HG03565 (cell line): ENCODE data around the gene TNC.

ENCODE experiments used
- ATAC-seq: cut with Tn5 transposase; IDR thresholded peaks from one replicate; pipeline ENCODE4 v1.9.1; 2021; ENCODE audit warnings: mild to moderate bottlenecking, moderate library complexity; ENCODE audit not compliant: unreplicated experiment

TNC gene

GRCh38 chr9:115015018-115015635, 102.8 kb downstream of the TNC start:
- ATAC-seq, result no peak

GRCh38 chr9:115014438-115014837, 103.5 kb downstream of the TNC start:
- ATAC-seq, result no peak

- ATAC-seq, result no peak
Measured at GRCh38 chr9:115013998-115014397, 104.0 kb downstream of the TNC start.

DNA sequence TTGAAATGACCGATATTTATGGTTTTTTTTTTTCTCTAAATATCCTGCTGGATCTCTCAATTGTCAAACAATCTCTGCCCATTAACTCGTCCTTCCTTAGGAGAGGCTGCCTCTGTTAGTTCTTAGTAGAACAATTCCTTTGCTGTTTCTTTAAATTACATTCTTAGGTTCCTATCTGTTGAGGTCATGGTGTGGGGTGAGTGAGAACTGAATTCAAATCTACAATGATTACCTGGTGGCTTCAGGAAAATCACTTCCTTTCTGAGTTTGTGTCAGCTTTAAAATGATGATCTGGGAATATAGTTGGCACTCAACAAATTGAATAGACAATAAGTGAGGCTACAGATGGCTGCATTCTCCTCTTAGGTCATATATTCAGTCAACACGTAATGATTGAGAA, 105.5 kb downstream of the TNC start:
- ATAC-seq, result no peak

DNA sequence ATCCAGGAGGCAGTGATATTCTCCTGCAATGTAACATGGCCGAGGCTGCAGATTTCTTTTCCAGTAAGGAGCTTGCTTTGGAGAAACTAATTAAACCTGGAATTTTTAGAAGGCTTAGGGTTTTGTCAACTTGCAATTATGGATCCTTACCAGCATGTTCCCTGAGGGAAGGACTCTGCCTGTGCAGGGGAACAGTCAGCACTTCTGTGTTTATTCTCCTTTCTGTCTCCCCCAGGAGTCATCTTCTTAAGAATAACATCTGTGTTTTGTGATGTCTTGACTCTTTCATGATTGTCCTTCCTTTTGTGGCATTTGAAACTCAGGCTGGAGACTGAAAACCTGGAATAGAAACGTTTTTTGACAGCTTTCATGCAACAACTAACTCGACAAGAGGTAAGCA, 107.1 kb downstream of the TNC start:
- no peak for ATAC-seq

- ATAC-seq, result no peak
Measured at GRCh38 chr9:115008536-115009270, 109.3 kb downstream of the TNC start.

DNA sequence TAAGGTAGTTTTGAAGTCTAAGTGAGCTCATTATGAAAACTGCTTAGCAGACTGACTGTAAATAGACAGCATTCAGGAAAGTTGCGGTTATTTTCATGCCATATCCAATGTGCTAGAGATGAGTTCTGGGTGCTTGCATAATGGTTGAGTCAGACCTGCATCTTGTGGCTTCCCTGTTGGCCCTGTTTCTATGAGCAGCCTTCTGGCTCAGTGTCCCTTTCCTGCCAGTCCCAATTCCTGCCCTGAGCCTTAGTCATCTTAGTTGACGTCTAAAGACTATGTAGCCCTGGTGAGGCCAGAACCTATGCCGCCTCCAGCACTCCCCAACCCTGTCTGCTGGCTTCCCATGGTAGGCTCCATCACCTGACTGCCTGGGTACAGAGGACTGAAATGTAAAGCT, 111.3 kb downstream of the TNC start:
- ATAC-seq, result no peak

- ATAC-seq, result no peak
Measured at GRCh38 chr9:115005322-115005721, 112.6 kb downstream of the TNC start.

- ATAC-seq, result no peak
Measured at GRCh38 chr9:115004545-115004944, 113.4 kb downstream of the TNC start.

GRCh38 chr9:115002371-115003120, 115.4 kb downstream of the TNC start:
- no peak for ATAC-seq

GRCh38 chr9:115000217-115000639, 117.7 kb downstream of the TNC start:
- no peak for ATAC-seq

- no peak for ATAC-seq
Measured at GRCh38 chr9:114998326-114998725, 119.6 kb downstream of the TNC start.

DNA sequence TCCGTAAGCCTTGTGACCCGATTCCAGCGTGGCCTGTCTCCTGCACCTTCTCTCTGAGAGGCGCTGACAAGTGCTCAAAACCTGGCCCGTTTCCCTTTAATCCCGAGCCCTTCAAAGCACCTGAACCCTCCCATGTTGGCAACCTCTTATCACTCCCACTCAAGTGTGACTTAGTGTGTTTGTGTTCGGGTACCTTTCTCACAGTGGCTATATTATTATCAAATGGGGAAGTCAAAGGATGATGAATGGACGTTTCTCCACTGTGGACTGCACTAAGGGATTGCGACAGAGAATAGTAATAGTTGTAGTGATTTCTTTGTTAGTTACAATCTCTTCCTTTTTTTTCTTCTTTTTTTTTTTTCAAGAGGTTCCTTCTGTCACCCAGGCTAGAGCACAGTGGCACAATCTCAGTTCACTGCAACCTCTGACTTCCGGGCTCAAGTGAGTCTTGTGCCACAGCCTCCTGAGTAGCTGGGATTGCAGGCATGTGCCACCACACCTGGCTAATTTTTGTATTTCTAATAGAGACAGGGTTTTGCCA, 122.2 kb downstream of the TNC start:
- ATAC-seq, result no peak

GRCh38 chr9:114994768-114995167, 123.2 kb downstream of the TNC start:
- no peak for ATAC-seq

GRCh38 chr9:114991861-114992260, 126.1 kb downstream of the TNC start:
- ATAC-seq, result no peak

DNA sequence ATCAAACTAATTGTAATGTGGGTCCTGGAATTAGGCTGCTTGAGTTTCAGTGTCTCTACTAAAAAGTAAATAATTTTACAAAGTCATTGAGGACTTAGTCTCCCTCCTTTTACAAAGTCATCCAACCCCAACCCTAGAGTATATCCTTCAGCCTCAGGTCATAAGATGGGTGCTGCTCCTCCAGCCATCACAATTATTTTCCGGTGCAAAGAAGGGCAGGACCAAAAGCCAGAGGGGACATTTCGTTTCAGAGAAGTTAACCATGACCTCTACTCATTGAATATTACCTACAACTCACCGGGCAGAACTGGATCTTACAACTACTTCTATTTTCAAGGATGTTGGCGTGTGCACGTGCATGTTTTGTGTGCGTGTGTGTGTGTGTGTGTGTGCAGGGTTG, 127.1 kb downstream of the TNC start:
- no peak for ATAC-seq

DNA sequence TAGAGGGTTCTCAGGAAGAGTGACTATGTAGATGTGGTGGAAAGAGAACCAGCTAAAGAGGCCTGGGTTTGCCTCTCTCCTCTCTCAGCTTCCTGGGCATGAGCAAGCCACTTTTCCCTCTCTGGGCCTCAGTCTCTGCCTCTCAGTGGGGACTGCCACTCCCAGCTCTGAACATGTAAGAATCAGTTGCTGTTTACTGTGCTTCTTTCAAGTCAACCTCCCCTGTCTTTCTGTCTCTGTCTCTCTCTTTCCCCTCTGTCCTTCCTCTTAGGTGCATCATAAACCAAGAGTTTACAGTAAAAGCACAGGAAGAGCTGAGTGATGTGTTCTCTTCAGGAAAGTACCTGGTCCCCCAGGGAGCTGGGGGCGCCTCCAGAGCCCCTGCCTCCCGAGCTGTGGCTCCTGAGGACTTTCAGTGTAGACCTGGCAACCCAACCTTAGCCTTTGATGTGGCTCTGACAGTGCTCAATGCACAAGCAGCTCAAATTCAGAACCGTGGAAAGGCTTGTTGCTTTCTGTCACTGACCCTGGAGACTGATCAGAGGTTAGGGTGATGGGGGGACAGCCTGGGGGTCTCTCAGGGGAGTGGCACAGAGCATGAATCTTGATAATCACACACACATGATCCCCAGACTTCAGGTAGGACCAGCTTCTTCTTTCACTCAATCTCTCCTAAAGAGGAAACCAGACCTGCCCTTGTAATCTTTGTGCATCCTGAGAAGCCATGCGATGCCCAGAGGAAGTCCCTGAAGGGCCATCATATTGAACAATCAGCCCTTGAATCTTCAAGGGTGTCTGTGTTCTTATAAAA, 128.2 kb downstream of the TNC start:
- ATAC-seq, result peak; percentile 51

- ATAC-seq, result peak; percentile 67
Measured at GRCh38 chr9:114988962-114989599, 128.9 kb downstream of the TNC start.

GRCh38 chr9:114987116-114987515, 130.8 kb downstream of the TNC start:
- ATAC-seq, result no peak

- ATAC-seq, result no peak
Measured at GRCh38 chr9:114985959-114986501, 131.9 kb downstream of the TNC start.
